ENCODE measurements around the gene FOXB2.

- no peak for TF ChIP-seq EZH2 (IDR thresholded peaks at IDR 0.05)
- TF ChIP-seq POLR2AphosphoS5 (IDR thresholded peaks at IDR 0.05; ENCODE audit: borderline replicate concordance, low read depth, low read length): no peak
Measured at GRCh38 chr9:77013206-77013931, 6.1 kb upstream of the FOXB2 start.

Measured in SK-N-MC (cell line).